Embryonic facial prominence (tissue), 1 donor: ENCODE data around the gene GAGE13.
"Not testable (repeated sequence)": the region's sequence is repeated elsewhere in the genome, so short reads cannot be mapped to it uniquely, and the experiment has no call there.

Experiments
- DNase-seq: peaks from one replicate; pipeline ENCODE4 v3.0.0-alpha.2; 2016; ENCODE audit errors: extremely low spot score

The GAGE13 gene

GRCh38 chrX:49330421-49330820 is 961 bp upstream of the GAGE13 start:
- DNase-seq: not testable (repeated sequence)

- DNase-seq: not testable (repeated sequence)
These were observed 459 bp downstream of the GAGE13 start for GRCh38 chrX:49331841-49332240.

GRCh38 chrX:49341449-49341848 is 10.1 kb downstream of the GAGE13 start:
- DNase-seq: not testable (repeated sequence)

- not testable (repeated sequence) for DNase-seq
These were observed 13.3 kb downstream of the GAGE13 start for GRCh38 chrX:49344496-49345175.

- DNase-seq: not testable (repeated sequence)
These were observed 14.0 kb downstream of the GAGE13 start for GRCh38 chrX:49345402-49345801.

- not testable (repeated sequence) for DNase-seq
These were observed 14.8 kb downstream of the GAGE13 start for GRCh38 chrX:49346150-49346549.
